HG03095 (cell line): ENCODE measurements around the gene RAMP3.
"Not testable (repeated sequence)": the region's sequence is repeated elsewhere in the genome, so short reads cannot be mapped to it uniquely, and the experiment has no call there.

Experiments
- ATAC-seq: cut with Tn5 transposase; IDR thresholded peaks from one replicate; pipeline ENCODE4 v1.9.1; 2021; ENCODE audit warnings: moderate library complexity; ENCODE audit not compliant: unreplicated experiment

The RAMP3 gene

GRCh38 chr7:45190406-45191165 lies 33.0 kb downstream of the RAMP3 start:
- ATAC-seq, result no peak

DNA sequence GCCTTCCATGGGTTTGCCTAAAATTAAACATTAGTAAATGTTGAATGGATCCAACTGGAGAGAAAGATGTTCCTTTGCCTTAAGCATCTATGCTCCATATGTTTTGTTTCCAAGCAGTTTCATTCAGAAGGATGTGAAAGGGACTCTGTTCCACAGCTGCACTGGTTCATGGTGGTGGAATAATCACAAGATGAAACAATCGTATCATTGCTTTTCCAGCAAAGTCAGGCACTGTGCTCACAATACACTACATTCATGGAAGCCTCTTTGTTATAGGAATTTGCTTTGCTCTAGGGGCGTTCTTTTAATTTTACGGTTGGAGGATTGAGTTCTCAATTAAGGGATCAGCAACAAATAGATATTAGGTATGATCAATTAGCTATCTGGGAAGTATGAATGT lies 33.8 kb downstream of the RAMP3 start:
- no peak for ATAC-seq

GRCh38 chr7:45192621-45193041 lies 35.0 kb downstream of the RAMP3 start:
- no peak for ATAC-seq

DNA sequence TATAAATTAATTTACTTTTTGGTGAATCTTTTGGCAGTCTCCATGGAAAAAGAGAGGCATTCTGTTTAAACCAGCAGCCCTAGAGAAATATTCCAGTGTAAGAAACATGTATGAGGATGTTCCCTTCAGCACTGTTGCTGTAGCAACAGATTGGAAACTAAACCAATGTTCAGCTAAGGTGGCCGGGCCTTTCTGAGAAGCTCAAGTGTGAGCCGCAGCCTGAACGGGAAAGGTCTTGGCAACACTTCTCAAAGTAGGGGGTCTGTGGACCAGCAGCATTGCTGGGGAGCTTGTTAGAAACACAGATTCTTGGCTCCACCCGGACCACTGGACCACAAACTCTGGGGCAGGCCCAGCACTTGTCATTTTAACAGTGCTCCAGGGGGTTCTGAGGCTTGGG lies 36.2 kb downstream of the RAMP3 start:
- no peak for ATAC-seq

- ATAC-seq, result peak; percentile 76
Measured at GRCh38 chr7:45196374-45196773, 38.8 kb downstream of the RAMP3 start.

DNA sequence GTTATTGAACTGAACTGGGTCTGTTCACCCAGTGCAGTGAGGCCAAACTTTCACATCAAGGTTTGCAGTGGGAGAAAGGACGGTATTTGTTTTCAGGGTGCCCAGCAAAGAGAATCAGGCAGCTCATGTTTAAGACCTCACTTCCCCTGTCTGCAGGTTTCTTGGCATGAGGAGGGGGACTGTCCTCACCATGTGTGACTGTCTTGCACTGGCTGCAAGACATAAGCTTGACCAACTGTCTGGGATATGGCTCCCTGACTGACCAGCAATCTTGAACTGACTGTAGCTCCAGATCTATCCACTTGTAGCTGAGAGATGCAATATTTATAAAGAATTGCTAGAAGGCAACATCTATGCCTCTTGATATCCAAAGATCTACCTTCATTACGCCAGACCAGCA lies 39.9 kb downstream of the RAMP3 start:
- ATAC-seq, result no peak

DNA sequence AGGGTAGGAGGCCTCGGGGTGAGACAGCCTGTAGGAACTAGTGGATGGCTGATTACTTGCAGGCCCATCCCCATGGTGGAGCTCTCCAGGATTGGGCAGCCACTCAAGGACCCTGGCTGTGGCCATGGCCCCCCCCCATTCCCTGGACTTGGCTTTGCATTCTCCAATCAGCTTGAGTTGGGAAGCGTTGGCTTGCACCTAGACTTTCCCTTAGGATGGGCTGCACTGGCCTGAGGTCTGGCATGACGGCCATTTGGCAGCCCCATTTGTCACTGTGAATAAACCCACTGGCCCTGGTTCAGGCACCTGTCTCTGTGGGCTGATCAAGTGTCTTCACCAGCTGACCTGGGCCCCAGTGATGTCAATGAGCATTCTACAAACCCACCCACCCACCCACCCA lies 41.4 kb downstream of the RAMP3 start:
- ATAC-seq, result no peak

DNA sequence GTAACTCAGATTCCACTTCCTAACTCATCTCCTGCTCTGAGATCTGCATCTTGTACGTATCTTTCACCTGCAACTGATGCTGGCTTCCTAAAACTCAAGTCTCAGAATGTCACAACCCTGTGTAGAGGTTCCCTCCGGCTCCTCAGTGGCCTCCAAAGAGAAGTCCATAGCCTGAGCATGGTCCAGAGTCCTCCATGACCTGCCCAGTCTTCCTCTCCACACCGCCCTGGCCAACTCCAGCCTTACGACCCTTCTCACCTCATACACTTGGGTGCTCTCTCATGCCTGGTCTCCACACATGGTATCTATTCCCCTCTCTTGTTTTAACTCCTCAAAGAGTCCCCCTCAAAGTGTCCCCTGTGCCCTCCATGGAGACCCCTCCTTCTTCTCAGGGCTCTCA lies 41.9 kb downstream of the RAMP3 start:
- no peak for ATAC-seq

DNA sequence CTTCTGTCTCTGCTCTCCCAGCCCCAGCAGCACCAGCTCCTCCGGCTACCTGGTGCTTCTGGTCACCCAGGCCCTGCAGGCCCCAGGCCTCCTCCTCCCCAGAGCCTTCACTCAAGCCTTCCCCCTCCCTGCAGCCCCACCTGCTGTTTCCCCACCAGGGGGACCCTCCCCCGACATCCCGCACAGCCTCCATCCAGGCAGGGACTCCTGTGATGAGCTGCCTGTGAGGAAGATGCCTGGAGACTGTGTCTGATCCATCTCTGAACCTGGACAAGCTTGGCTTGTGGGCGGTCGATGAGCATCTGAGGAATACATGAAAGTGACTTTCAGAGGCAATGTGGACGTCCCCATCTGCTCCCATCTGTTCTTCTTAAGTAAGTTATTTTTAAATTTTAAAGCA lies 45.0 kb downstream of the RAMP3 start:
- ATAC-seq, result no peak

DNA sequence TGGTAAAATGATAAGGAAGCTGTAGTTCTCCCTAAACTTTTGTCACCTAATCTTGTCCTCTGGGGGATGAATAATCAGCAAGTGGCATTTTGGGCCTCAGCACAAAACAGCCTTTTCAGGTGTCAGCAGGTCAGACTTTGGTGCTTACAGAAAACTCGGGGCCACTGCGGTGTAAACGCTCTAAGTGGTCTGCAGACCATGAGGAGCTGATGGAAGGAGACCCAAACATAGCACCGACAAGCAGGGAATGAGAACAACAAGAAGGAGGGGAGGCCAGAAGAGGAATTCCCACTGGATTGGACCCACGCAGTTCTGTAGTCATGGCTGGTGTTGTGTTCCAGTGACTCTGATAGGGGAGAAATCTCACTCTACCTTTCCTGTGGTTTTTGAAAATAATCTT lies 45.4 kb downstream of the RAMP3 start:
- no peak for ATAC-seq

DNA sequence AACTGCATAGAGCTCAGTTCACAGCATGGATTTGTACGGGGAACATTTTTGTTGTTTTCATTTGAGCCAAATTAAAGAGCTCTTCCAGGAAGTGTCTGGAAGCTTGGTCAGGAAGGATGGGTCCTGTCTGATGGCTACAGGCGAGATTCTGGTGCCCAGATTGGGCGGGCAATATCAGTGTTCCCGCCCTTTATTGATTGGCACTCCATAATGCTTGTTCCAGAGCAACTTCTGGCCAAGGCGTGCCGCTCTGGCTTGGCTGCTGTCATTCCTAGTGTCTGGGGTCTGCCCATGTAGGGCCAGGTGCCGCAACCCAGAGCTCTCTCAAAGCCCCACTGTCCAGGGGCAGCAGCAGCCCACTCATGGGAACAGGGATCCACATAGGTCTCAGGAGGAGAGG lies 45.9 kb downstream of the RAMP3 start:
- ATAC-seq, result no peak

- peak; percentile 78 for ATAC-seq
Measured at GRCh38 chr7:45203936-45204445, 46.4 kb downstream of the RAMP3 start.

DNA sequence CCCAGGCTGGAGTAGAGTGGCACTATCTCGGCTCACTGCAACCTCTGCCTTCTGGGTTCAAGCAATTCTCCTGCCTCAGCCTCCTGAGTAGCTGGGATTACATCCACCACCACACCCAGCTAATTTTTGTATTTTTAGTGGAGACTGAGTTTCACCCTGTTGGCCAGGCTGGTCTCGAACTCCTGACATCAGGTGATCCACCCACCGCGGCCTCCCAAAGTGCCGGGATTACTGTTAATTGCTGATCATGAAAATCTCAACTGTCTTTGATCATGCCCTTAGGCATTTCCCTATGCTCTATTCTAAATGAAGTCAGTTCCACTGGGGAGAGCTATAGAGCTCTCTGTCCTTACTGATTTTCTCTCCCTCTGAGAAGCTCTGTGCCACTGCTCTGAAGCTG lies 48.7 kb downstream of the RAMP3 start:
- ATAC-seq, result not testable (repeated sequence)

- not testable (repeated sequence) for ATAC-seq
Measured at GRCh38 chr7:45209909-45210308, 52.3 kb downstream of the RAMP3 start.

GRCh38 chr7:45211066-45211465 lies 53.5 kb downstream of the RAMP3 start:
- ATAC-seq, result no peak

DNA sequence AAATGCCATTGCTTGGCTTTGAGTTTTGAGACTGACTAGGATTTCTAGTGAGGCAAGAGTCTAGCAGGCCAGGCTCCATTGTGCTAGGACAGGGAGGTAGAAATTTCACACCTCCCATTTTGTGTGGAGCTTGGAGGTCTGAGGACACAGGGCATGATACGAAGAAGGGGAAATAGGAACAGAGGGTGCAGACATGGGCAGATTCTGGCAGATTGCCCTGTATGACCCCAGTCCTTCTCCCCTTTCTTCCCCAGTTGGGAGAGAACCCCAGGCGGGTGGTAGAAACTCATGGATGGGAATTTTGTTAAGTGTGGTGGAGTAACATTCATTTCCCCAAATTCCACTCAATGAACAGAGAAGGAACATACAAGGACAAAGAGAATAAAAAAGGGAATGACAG lies 54.4 kb downstream of the RAMP3 start:
- ATAC-seq, result no peak

GRCh38 chr7:45212606-45213005 lies 55.0 kb downstream of the RAMP3 start:
- ATAC-seq, result no peak

- ATAC-seq, result no peak
Measured at GRCh38 chr7:45215601-45216062, 58.0 kb downstream of the RAMP3 start.

- no peak for ATAC-seq
Measured at GRCh38 chr7:45216181-45216580, 58.6 kb downstream of the RAMP3 start.

- ATAC-seq, result no peak
Measured at GRCh38 chr7:45216622-45217165, 59.1 kb downstream of the RAMP3 start.

DNA sequence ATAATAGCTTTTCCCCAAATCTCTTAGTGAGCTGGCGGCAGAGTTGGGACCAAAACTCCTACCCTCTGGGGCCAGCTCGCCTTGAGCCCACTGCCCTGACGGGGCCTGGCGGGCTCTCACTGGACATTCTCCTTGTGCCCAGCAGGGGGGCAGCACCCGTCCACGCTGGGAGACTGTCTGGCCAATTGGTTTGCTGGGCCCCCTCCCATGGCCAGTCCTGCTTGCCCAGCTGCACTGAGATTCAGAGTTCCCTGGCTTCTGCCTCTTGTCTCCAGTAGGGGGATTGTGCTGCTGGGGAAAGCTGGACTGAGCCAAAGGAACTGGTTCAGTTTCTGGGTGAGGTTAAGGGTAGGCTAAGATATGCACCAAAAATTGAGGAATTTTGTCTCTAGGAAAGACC lies 59.8 kb downstream of the RAMP3 start:
- no peak for ATAC-seq

DNA sequence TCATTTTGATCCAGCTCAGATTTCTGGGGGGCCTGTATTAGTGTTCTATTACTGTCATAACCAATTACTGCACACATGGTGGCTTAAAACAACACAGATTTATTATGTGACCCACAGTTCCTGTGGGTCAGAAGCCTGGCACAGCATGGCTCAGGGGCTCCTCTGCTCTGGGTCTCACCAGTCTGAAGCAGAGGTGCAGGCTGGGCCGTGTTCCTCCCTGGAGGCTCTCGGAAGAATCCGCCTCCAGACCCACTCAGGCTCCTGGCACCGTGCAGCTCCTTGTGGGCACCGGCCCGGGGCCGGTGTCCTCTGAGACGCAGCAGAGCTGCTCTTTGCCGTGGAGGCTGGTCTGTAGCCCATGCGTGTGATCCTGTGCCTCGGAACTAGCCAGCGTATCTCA lies 61.5 kb downstream of the RAMP3 start:
- ATAC-seq, result no peak
